ENCODE data around the gene SND1. TPM values are rescaled to one million over a fixed set of nuclear protein-coding genes. Genes with fewer than 3 reads are reported as not detected.

Gene SND1
- total and polyA plus RNA-seq, 2 donors (not counting 3 experiments of a cell fraction or from before 2014, with no cell fraction given): 116 to 249 TPM

DNA sequence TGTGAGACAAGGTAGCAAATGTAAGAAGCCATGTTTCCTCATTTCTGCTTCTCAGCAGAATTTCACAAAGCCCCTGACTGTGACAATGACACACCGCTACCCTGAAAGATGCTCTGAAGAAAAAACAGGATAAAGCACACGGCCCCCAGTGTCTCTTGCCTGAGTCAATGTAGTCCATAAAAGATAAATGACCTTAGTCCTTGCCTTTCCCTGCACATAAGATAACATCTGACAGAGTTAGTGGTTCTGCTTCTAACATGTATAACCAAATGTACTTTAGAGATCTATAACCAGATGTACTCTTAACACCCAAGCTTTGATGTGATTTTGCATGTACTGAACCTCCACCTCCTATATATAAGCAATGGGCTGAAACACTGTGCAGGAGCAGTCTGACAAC, 3.0 kb upstream of the SND1 start:
- Histone ChIP-seq H3K9ac (replicated peaks; ENCODE audit: extremely low read depth, insufficient read depth, low read length) (no peak overlapping the region), H2AFZ (ENCODE audit: low read depth, low read length) (no peak overlapping the region), H3K36me3 (ENCODE audit: control insufficient read depth in 2 of 2, extremely low read depth in 1 of 2, insufficient read depth in 2 of 2, low read length in 2 of 2) (no peaks in the 10 kb centered on the region), H3K4me2 (ENCODE audit: insufficient read depth, low read length) (no peak overlapping the region), H4K20me1 (replicated peaks; ENCODE audit: control insufficient read depth, extremely low read depth, insufficient read depth, low read length) (no peaks in the 10 kb centered on the region), H3K79me2 (ENCODE audit: control insufficient read depth, insufficient read depth, low read length) (peaks cover 19% of the 10 kb centered on the region), H3K9me1 (replicated peaks; ENCODE audit: control insufficient read depth, extremely low read depth, insufficient read depth, low read length) (no peaks in the 10 kb centered on the region), H3K9me3 (replicated peaks; ENCODE audit: control insufficient read depth, insufficient read depth, low read length) (no peaks in the 10 kb centered on the region), H3K4me3 (replicated peaks in 1 of 3; ENCODE audit: insufficient read depth in 1 of 3, low read depth in 1 of 3, low read length in 3 of 3) (no peak overlapping the region), H3K27ac (ENCODE audit: insufficient read depth, low read depth, low read length) (no peak overlapping the region), H3K4me1 (ENCODE audit: control insufficient read depth, extremely low read depth, insufficient read depth, low read length) (peaks cover 18% of the 10 kb centered on the region), H3K27me3 (ENCODE audit: control insufficient read depth in 2 of 2, insufficient read depth in 2 of 2, low read length in 2 of 2) (peaks cover 2 to 3% of the 10 kb centered on the region in 2 experiments)
- DNase-seq (ENCODE audit: low read depth, low spot score) (no peak), FAIRE-seq (no peak)
- dilution Hi-C loops (cut with MboI; ENCODE audit: extremely low pct_ligation_motif_present, low sequenced_read_pairs): no loop called here
- no peak for TF ChIP-seq JUN (IDR thresholded peaks at IDR 0.05; ENCODE audit: borderline replicate concordance, insufficient read depth, insufficient read length, low read depth)
- no peak for TF ChIP-seq GATA2 (IDR thresholded peaks at IDR 0.05; ENCODE audit: insufficient read depth, insufficient read length, low read depth, low read length)
- TF ChIP-seq POLR2A (IDR thresholded peaks at IDR 0.05; ENCODE audit: low read depth, low read length): no peak
- TF ChIP-seq POLR2AphosphoS5 (IDR thresholded peaks at IDR 0.05; ENCODE audit: insufficient read depth, low read depth, low read length): no peak
- no peak for TF ChIP-seq MYC (IDR thresholded peaks at IDR 0.05; ENCODE audit: low read depth, low read length)
- no peak for TF ChIP-seq FOS (IDR thresholded peaks at IDR 0.05; ENCODE audit: borderline replicate concordance, insufficient read depth, low read length)
- ChIA-PET CTCF (no interaction called here), POLR2A (no interaction called here)
- intact Hi-C loops (cut with micrococcal nuclease): no loop called here
- no TSS peak for BruUV-seq (replicated peaks)

DNA sequence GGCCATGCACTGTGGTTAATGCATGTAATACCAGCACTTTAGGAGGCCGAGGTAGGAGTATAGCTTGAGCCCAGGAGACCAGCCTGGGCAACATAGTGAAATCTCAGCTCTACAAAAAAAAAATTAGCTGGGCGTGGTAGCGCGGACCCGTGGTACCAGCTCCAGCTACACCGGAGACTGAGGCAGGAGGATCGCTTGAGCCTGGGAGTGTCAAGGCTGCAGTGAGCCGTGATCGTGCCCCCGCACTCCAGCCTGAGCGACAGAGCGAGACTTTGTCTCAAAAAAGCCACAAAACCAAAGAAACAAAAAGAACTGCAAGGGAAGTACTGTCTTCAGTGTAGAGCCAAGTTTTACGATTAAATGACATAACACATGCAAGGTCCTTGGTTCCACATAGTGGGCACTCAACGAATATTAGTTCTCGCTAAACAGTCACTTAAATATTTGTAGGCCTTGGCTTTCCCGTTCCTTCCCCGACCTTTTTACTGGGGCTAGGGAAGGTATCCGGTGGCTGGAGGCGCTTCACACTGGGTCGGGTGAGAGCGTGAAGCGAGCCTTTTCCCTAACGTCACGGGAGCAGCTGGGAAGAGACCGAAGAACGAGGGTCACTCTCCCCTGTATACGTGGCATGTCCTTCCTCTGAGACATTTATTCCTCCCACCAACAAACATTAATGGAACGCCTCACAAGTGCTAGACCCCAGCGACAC, 993 bp upstream of the SND1 start:
- Histone ChIP-seq H3K9ac (replicated peaks; ENCODE audit: extremely low read depth, insufficient read depth, low read length) (peak overlapping the region; percentile 90), H4K20me1 (replicated peaks; ENCODE audit: control insufficient read depth, extremely low read depth, insufficient read depth, low read length) (peaks cover 2% of the 10 kb centered on the region), H3K4me2 (ENCODE audit: insufficient read depth, low read length) (peak overlapping the region; percentile 76), H3K79me2 (ENCODE audit: control insufficient read depth, insufficient read depth, low read length) (peaks cover 39% of the 10 kb centered on the region), H3K27ac (ENCODE audit: insufficient read depth, low read depth, low read length) (peak overlapping the region; percentile 89), H3K9me1 (replicated peaks; ENCODE audit: control insufficient read depth, extremely low read depth, insufficient read depth, low read length) (no peaks in the 10 kb centered on the region), H3K4me1 (ENCODE audit: control insufficient read depth, extremely low read depth, insufficient read depth, low read length) (peaks cover 28% of the 10 kb centered on the region), H2AFZ (ENCODE audit: low read depth, low read length) (peak overlapping the region; percentile 67), H3K36me3 (ENCODE audit: control insufficient read depth in 2 of 2, extremely low read depth in 1 of 2, insufficient read depth in 2 of 2, low read length in 2 of 2) (no peaks in the 10 kb centered on the region), H3K4me3 (replicated peaks in 1 of 3; ENCODE audit: insufficient read depth in 1 of 3, low read depth in 1 of 3, low read length in 3 of 3) (peak overlapping the region; percentile 2 to 94 (median 50)), H3K27me3 (ENCODE audit: control insufficient read depth in 2 of 2, insufficient read depth in 2 of 2, low read length in 2 of 2) (peaks cover 2 to 3% of the 10 kb centered on the region in 2 experiments), H3K9me3 (replicated peaks; ENCODE audit: control insufficient read depth, insufficient read depth, low read length) (no peaks in the 10 kb centered on the region)
- TSS peak; percentile 96 for BruUV-seq (replicated peaks)
- ChIA-PET CTCF (interaction anchor here (0.8 to 1.5 kb wide), 4 partner anchors 13 to 58 kb away, joined by 3 to 5 read pairs (median 4); partner anchors contain the start of gene FSCN3), POLR2A (no interaction called here)
- TF ChIP-seq POLR2AphosphoS5 (IDR thresholded peaks at IDR 0.05; ENCODE audit: insufficient read depth, low read depth, low read length) (no peak), CTCF (IDR thresholded peaks at IDR 0.05; ENCODE audit: extremely low read depth in 1 of 2, insufficient read depth in 1 of 2, low read depth in 1 of 2, low read length in 2 of 2) (no peak)
- dilution Hi-C loops (cut with MboI; ENCODE audit: extremely low pct_ligation_motif_present, low sequenced_read_pairs): no loop called here
- DNase-seq (ENCODE audit: low read depth, low spot score) (no peak), FAIRE-seq (no peak)
- intact Hi-C loops (cut with micrococcal nuclease): loop anchor here (1.0 kb wide), 1 partner anchor 63 kb away; the partner anchor contains the start of gene ARF5

Data from endothelial cell of umbilical vein (primary cell).